ENCODE data around the gene SLC15A4. TPM values are rescaled to one million over a fixed set of nuclear protein-coding genes. Genes with fewer than 3 reads are reported as not detected.
"Not testable (repeated sequence)": the region's sequence is repeated elsewhere in the genome, so short reads cannot be mapped to it uniquely, and the experiment has no call there.

Gene SLC15A4
- total RNA-seq, 1 experiment from 2014 or later: 20.6 TPM

DNA sequence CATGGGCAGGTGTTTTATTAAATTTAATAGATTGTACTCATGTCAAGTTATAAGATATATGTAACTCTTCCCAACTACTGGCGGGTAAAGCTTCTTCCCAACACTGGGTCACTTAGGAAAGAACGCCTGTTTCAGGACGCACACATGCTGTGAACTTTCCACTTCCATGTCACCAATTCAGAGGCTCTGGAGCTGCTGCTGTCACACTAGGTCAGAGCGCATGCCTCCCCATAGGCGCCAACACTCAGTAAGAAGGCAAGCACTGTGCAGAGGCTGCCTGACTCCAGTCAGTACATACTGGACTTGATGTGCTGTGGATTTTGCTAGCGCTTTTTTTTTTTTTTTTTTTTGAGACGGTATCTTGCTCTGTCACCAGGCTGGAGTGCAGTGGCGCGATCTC lies 17.2 kb downstream of the SLC15A4 start:
- H3K27ac ChIP-seq (ENCODE audit: low read depth, low read length): no peak overlapping the region
- no peak for TF ChIP-seq POLR2AphosphoS5 (IDR thresholded peaks at IDR 0.05; ENCODE audit: low read depth, low read length)
- no peak for TF ChIP-seq EZH2phosphoT487 (IDR thresholded peaks at IDR 0.05; ENCODE audit: borderline replicate concordance)
- no peak for TF ChIP-seq SIN3A (IDR thresholded peaks at IDR 0.05; ENCODE audit: low read depth)
- no peak for TF ChIP-seq SRF (IDR thresholded peaks at IDR 0.05; ENCODE audit: low read depth)
- TF ChIP-seq EZH2 (IDR thresholded peaks at IDR 0.05): no peak
- TF ChIP-seq RAD21 (IDR thresholded peaks at IDR 0.05; ENCODE audit: low read depth): no peak
- TF ChIP-seq ELF1 (IDR thresholded peaks at IDR 0.05; ENCODE audit: borderline replicate concordance, low read depth): no peak
- TF ChIP-seq, protein P1, sequence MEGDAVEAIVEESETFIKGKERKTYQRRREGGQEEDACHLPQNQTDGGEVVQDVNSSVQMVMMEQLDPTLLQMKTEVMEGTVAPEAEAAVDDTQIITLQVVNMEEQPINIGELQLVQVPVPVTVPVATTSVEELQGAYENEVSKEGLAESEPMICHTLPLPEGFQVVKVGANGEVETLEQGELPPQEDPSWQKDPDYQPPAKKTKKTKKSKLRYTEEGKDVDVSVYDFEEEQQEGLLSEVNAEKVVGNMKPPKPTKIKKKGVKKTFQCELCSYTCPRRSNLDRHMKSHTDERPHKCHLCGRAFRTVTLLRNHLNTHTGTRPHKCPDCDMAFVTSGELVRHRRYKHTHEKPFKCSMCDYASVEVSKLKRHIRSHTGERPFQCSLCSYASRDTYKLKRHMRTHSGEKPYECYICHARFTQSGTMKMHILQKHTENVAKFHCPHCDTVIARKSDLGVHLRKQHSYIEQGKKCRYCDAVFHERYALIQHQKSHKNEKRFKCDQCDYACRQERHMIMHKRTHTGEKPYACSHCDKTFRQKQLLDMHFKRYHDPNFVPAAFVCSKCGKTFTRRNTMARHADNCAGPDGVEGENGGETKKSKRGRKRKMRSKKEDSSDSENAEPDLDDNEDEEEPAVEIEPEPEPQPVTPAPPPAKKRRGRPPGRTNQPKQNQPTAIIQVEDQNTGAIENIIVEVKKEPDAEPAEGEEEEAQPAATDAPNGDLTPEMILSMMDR (IDR thresholded peaks at IDR 0.05 in 2 of 3, conservative IDR thresholded peaks at IDR 0.05 in 1 of 3; ENCODE audit: borderline replicate concordance in 1 of 3, insufficient read depth in 1 of 3, low read depth in 2 of 3, low read length in 2 of 3): no peak
- TF ChIP-seq EGR1 (IDR thresholded peaks at IDR 0.05; ENCODE audit: low read depth): no peak
- TF ChIP-seq CEBPB (IDR thresholded peaks at IDR 0.05; ENCODE audit: low read depth): no peak
- TF ChIP-seq YY1 (IDR thresholded peaks at IDR 0.05; ENCODE audit: extremely low read depth, insufficient replicate concordance, low read depth, low read length): no peak
- TF ChIP-seq, protein P2, sequence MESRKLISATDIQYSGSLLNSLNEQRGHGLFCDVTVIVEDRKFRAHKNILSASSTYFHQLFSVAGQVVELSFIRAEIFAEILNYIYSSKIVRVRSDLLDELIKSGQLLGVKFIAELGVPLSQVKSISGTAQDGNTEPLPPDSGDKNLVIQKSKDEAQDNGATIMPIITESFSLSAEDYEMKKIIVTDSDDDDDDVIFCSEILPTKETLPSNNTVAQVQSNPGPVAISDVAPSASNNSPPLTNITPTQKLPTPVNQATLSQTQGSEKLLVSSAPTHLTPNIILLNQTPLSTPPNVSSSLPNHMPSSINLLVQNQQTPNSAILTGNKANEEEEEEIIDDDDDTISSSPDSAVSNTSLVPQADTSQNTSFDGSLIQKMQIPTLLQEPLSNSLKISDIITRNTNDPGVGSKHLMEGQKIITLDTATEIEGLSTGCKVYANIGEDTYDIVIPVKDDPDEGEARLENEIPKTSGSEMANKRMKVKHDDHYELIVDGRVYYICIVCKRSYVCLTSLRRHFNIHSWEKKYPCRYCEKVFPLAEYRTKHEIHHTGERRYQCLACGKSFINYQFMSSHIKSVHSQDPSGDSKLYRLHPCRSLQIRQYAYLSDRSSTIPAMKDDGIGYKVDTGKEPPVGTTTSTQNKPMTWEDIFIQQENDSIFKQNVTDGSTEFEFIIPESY (IDR thresholded peaks at IDR 0.05; ENCODE audit: extremely low read depth, insufficient replicate concordance, low read length): no peak
- no peak for TF ChIP-seq POLR2A (IDR thresholded peaks at IDR 0.05; ENCODE audit: borderline replicate concordance, extremely low read depth, insufficient read depth, insufficient read length)
- no peak for TF ChIP-seq CBX3 (IDR thresholded peaks at IDR 0.05; ENCODE audit: low read depth)
- no peak for TF ChIP-seq TCF7L2 (IDR thresholded peaks at IDR 0.05; ENCODE audit: borderline replicate concordance, extremely low read depth, insufficient read depth, insufficient read length)

DNA sequence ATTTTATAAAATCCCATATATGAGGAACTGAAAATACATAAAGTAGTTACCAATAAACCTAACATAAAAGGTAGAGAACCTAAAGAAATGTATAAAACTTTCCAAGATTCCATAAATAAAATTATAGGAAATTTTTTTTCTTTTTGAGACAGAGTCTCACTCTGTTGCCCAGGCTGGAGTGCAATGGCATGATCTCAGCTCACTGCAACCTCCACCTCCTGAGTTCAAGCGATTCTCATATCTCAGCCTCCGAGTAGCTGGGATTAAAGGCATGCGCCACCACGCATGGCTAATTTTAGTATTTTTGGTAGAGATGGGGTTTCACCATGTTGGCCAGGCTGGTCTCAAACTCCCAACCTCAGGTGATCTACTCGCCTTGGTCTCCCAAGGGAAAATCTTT lies 18.4 kb downstream of the SLC15A4 start:
- H3K4me2 ChIP-seq (ENCODE audit: low read length); H3K4me1 ChIP-seq (ENCODE audit: control insufficient read depth in 1 of 2, insufficient read depth in 2 of 2, low read length in 2 of 2); CTCF ChIA-PET; H3K9ac ChIP-seq (ENCODE audit: low read length); H2AFZ ChIP-seq (ENCODE audit: low read depth, low read length, poor library complexity, severe bottlenecking); BruUV-seq (replicated peaks); H3K9me3 ChIP-seq (ENCODE audit: control insufficient read depth in 1 of 2, insufficient read depth in 1 of 2, low read depth in 1 of 2, low read length in 2 of 2); POLR2A ChIA-PET; H3K36me3 ChIP-seq (ENCODE audit: control insufficient read depth in 1 of 2, insufficient read depth in 2 of 2, low read length in 2 of 2); RAD21 ChIA-PET (ENCODE audit: low non-redundant PET in 1 of 2, low total read pairs in 2 of 2, uncharacterized antibody in 2 of 2, unreplicated experiment in 2 of 2); H3K9me2 ChIP-seq (ENCODE audit: insufficient read depth); H3K27me3 ChIP-seq (ENCODE audit: insufficient read depth, low read length); ATAC-seq; H4K20me1 ChIP-seq (ENCODE audit: insufficient read depth); DNase-seq (ENCODE audit: low read depth, low spot score); H3K27ac ChIP-seq (ENCODE audit: low read depth, low read length); H3K4me3 ChIP-seq (replicated peaks in 1 of 2; ENCODE audit: low read depth in 1 of 2, low read length in 2 of 2); intact Hi-C loops (cut with micrococcal nuclease): not testable (repeated sequence)
- peaks cover 57% of the 10 kb centered on the region for H3K79me2 ChIP-seq (ENCODE audit: insufficient read depth, low read length)

More for the DNA sequence above, 17.2 kb downstream of the SLC15A4 start:
- ChIA-PET RAD21 (ENCODE audit: low non-redundant PET in 1 of 2, low total read pairs in 2 of 2, uncharacterized antibody in 2 of 2, unreplicated experiment in 2 of 2) (no interaction called here), CTCF (no interaction called here), POLR2A (no interaction called here)
- intact Hi-C loops (cut with micrococcal nuclease): no loop called here
- no peaks in the 10 kb centered on the region for H4K20me1 ChIP-seq (ENCODE audit: insufficient read depth)
- no peaks in the 10 kb centered on the region for H3K9me2 ChIP-seq (ENCODE audit: insufficient read depth)
- peaks cover 4 to 6% of the 10 kb centered on the region in 2 experiments; a peak in 2 of 4 replicates for H3K36me3 ChIP-seq (ENCODE audit: control insufficient read depth in 1 of 2, insufficient read depth in 2 of 2, low read length in 2 of 2)
- peaks cover 63% of the 10 kb centered on the region for H3K79me2 ChIP-seq (ENCODE audit: insufficient read depth, low read length)
- no peak overlapping the region for H3K4me3 ChIP-seq (replicated peaks in 1 of 2; ENCODE audit: low read depth in 1 of 2, low read length in 2 of 2)
- no peak for DNase-seq (ENCODE audit: low read depth, low spot score)
- BruUV-seq (replicated peaks): no TSS peak
- no peaks in the 10 kb centered on the region for H3K4me1 ChIP-seq (ENCODE audit: control insufficient read depth in 1 of 2, insufficient read depth in 2 of 2, low read length in 2 of 2)
- no peak for ATAC-seq
- H3K4me2 ChIP-seq (ENCODE audit: low read length): no peak overlapping the region
- H3K9ac ChIP-seq (ENCODE audit: low read length): no peak overlapping the region
- H3K9me3 ChIP-seq (ENCODE audit: control insufficient read depth in 1 of 2, insufficient read depth in 1 of 2, low read depth in 1 of 2, low read length in 2 of 2): no peaks in the 10 kb centered on the region
- no peaks in the 10 kb centered on the region for H3K27me3 ChIP-seq (ENCODE audit: insufficient read depth, low read length)
- H2AFZ ChIP-seq (ENCODE audit: low read depth, low read length, poor library complexity, severe bottlenecking): no peak overlapping the region
